ENCODE data around the gene TP73.

TP73 gene

GRCh38 chr1:3639397-3639911, 12.9 kb upstream of the TP73 start:
- no peak for DNase-seq (ENCODE audit: extremely low spot score)
- POLR2A ChIA-PET, result no interaction called here
- TF ChIP-seq CTCF (IDR thresholded peaks at IDR 0.05; ENCODE audit: control extremely low read depth, extremely low read depth, low read depth, missing control alignments), result no peak
- CTCF ChIA-PET, result interaction anchor here (0.8 to 3.0 kb wide), 5 partner anchors 8 to 87 kb away, joined by 3 to 8 read pairs (median 3); no protein-coding TSS in a partner anchor

GRCh38 chr1:3640121-3640837, 12.0 kb upstream of the TP73 start:
- CTCF ChIA-PET, result interaction anchor here (0.8 to 1.2 kb wide), 2 partner anchors 8 to 19 kb away, joined by 3 to 4 read pairs; no protein-coding TSS in a partner anchor
- DNase-seq (ENCODE audit: extremely low spot score), result no peak
- TF ChIP-seq CTCF (IDR thresholded peaks at IDR 0.05; ENCODE audit: control extremely low read depth, extremely low read depth, low read depth, missing control alignments), result no peak
- POLR2A ChIA-PET, result no interaction called here

GRCh38 chr1:3641046-3641760, 11.1 kb upstream of the TP73 start:
- ChIA-PET CTCF (interaction anchor here (0.7 to 1.3 kb wide), 2 partner anchors 11 to 16 kb away, joined by 3 read pairs; partner anchors contain the start of gene TPRG1L), POLR2A (no interaction called here)
- DNase-seq (ENCODE audit: extremely low spot score), result no peak
- TF ChIP-seq CTCF (IDR thresholded peaks at IDR 0.05; ENCODE audit: control extremely low read depth, extremely low read depth, low read depth, missing control alignments), result no peak

GRCh38 chr1:3641816-3642215, 10.5 kb upstream of the TP73 start:
- TF ChIP-seq CTCF (IDR thresholded peaks at IDR 0.05; ENCODE audit: control extremely low read depth, extremely low read depth, low read depth, missing control alignments), result no peak
- ChIA-PET CTCF (interaction anchor here (0.7 to 1.3 kb wide), 3 partner anchors 12 to 53 kb away, joined by 3 read pairs; partner anchors contain the start of gene TPRG1L), POLR2A (no interaction called here)
- no peak for DNase-seq (ENCODE audit: extremely low spot score)

- no peak for DNase-seq (ENCODE audit: extremely low spot score)
- CTCF ChIA-PET, result interaction anchor here (1.3 kb wide), 1 partner anchor 52 kb away, joined by 3 read pairs; no protein-coding TSS in a partner anchor
- POLR2A ChIA-PET, result no interaction called here
- TF ChIP-seq CTCF (IDR thresholded peaks at IDR 0.05; ENCODE audit: control extremely low read depth, extremely low read depth, low read depth, missing control alignments), result no peak
Measured at GRCh38 chr1:3642919-3643675, 9.2 kb upstream of the TP73 start.

GRCh38 chr1:3644273-3644672, 8.0 kb upstream of the TP73 start:
- DNase-seq (ENCODE audit: extremely low spot score), result no peak
- TF ChIP-seq CTCF (IDR thresholded peaks at IDR 0.05; ENCODE audit: control extremely low read depth, extremely low read depth, low read depth, missing control alignments), result no peak
- ChIA-PET POLR2A (no interaction called here), CTCF (no interaction called here)
